Loucy (cell line): Measurements from ENCODE around the gene NR2C1.

Experiments used
- CTCF ChIP-seq: fragments of 200-600 bp; sonication (generic); conservative IDR thresholded peaks from 2 replicates; pipeline ENCODE4 v1.5.1; 2014; ENCODE audit warnings: mild to moderate bottlenecking, antibody characterized with exemption, low read length
- EZH2phosphoT487 ChIP-seq: fragments of 200-600 bp; IDR thresholded peaks from 2 replicates; pipeline ENCODE4 v1.6.1; 2018; ENCODE audit warnings: antibody characterized with exemption, mild to moderate bottlenecking, moderate library complexity, borderline replicate concordance

GRCh38 chr12:94988471-94988870, 84.9 kb downstream of the NR2C1 start:
- TF ChIP-seq EZH2phosphoT487 (no peak), CTCF (no peak)
